Neuronal stem cell (in vitro differentiated cells): ENCODE measurements around the gene BTBD1.

Experiments used
- DNase-seq: peaks from one replicate; pipeline ENCODE4 v3.0.0-alpha.2; 2013; ENCODE audit warnings: low spot score
- H2AFZ ChIP-seq: one replicate; pipeline ENCODE4 v1.6.1; 2013; ENCODE audit warnings: mild to moderate bottlenecking, low read length, inconsistent platforms
- H2AK5ac ChIP-seq: 2 replicates; pipeline ENCODE4 v1.6.1; 2013; ENCODE audit warnings: low read depth, mild to moderate bottlenecking, inconsistent platforms, low read length, moderate library complexity, mixed read lengths
- H2BK120ac ChIP-seq: 2 replicates; pipeline ENCODE4 v1.6.1; 2013; ENCODE audit warnings: low read depth, mild to moderate bottlenecking, inconsistent platforms, low read length, moderate library complexity, mixed read lengths
- H2BK12ac ChIP-seq: one replicate; pipeline ENCODE4 v1.6.1; 2013; ENCODE audit warnings: low read length, inconsistent platforms
- H2BK15ac ChIP-seq: 2 replicates; pipeline ENCODE4 v1.6.1; 2013; ENCODE audit warnings: mild to moderate bottlenecking, low read length, inconsistent platforms, mixed read lengths
- H2BK5ac ChIP-seq: one replicate; pipeline ENCODE4 v1.6.1; 2013; ENCODE audit warnings: inconsistent platforms, mild to moderate bottlenecking, low read length, moderate library complexity
- H3K14ac ChIP-seq: one replicate; pipeline ENCODE4 v1.6.1; 2013; ENCODE audit warnings: low read length, inconsistent platforms
- H3K18ac ChIP-seq: 2 replicates; pipeline ENCODE4 v1.6.1; 2013; ENCODE audit warnings: low read length, inconsistent platforms
- H3K23ac ChIP-seq: 2 replicates; pipeline ENCODE4 v1.6.1; 2013; ENCODE audit warnings: low read depth, mild to moderate bottlenecking, mixed read lengths, low read length, inconsistent platforms; ENCODE audit not compliant: poor library complexity
- H3K27ac ChIP-seq: replicated peaks from 3 replicates; pipeline ENCODE4 v1.5.1; 2013; ENCODE audit warnings: low read length, inconsistent platforms
- H3K27me3 ChIP-seq, 3 experiments: 2 replicates each; pipeline ENCODE4 v1.6.1; 2013; ENCODE audit warnings: low read length in 3 of 3, mild to moderate bottlenecking in 2 of 3, inconsistent platforms in 1 of 3, low read depth in 1 of 3, mixed read lengths in 1 of 3, moderate library complexity in 1 of 3; ENCODE audit not compliant: control insufficient read depth in 3 of 3, insufficient read depth in 3 of 3
- H3K36me3 ChIP-seq, 2 donors: replicated peaks in 1 of 2; 2 replicates each; pipeline ENCODE4 v1.6.1; 2013; ENCODE audit warnings: low read length in 2 of 2; ENCODE audit not compliant: control insufficient read depth in 2 of 2, insufficient read depth in 2 of 2
- H3K4ac ChIP-seq: 2 replicates; pipeline ENCODE4 v1.6.1; 2013; ENCODE audit warnings: inconsistent platforms, mild to moderate bottlenecking, low read length, moderate library complexity
- H3K4me1 ChIP-seq, 2 donors: 1 replicate in 1 of 2; 2 replicates in 1 of 2; pipeline ENCODE4 v1.6.1; 2013; ENCODE audit warnings: low read length in 2 of 2, low read depth in 1 of 2; ENCODE audit not compliant: control insufficient read depth in 2 of 2, insufficient read depth in 1 of 2
- H3K4me2 ChIP-seq: one replicate; pipeline ENCODE4 v1.6.1; 2013; ENCODE audit warnings: mild to moderate bottlenecking, low read length, inconsistent platforms; ENCODE audit not compliant: insufficient read depth, poor library complexity, severe bottlenecking
- H3K4me3 ChIP-seq, 2 donors: 2 replicates each; pipeline ENCODE4 v1.5.1; 2013; ENCODE audit warnings: low read length in 2 of 2, mild to moderate bottlenecking in 2 of 2, inconsistent platforms in 1 of 2, moderate library complexity in 1 of 2
- H3K79me1 ChIP-seq: one replicate; pipeline ENCODE4 v1.6.1; 2013; ENCODE audit warnings: low read depth, mild to moderate bottlenecking, inconsistent platforms, low read length, moderate library complexity
- H3K9ac ChIP-seq: one replicate; pipeline ENCODE4 v1.6.1; 2013; ENCODE audit warnings: mild to moderate bottlenecking, low read depth, low read length, inconsistent platforms; ENCODE audit not compliant: poor library complexity
- H3K9me3 ChIP-seq, 2 donors: replicated peaks in 1 of 2; 2 replicates each; pipeline versions ENCODE3 to v1.6.1; 2013; ENCODE audit warnings: low read length in 2 of 2, mild to moderate bottlenecking in 2 of 2, inconsistent platforms in 1 of 2, low read depth in 1 of 2, mixed read lengths in 1 of 2, moderate library complexity in 1 of 2; ENCODE audit not compliant: control insufficient read depth in 2 of 2, insufficient read depth in 1 of 2
- H4K8ac ChIP-seq: one replicate; pipeline ENCODE4 v1.6.1; 2013; ENCODE audit warnings: low read depth, mild to moderate bottlenecking, inconsistent platforms, low read length, moderate library complexity
- H4K91ac ChIP-seq: one replicate; pipeline ENCODE4 v1.6.1; 2013; ENCODE audit warnings: low read length, low read depth, mild to moderate bottlenecking, inconsistent platforms; ENCODE audit not compliant: poor library complexity
- WGBS, 2 donors: extraction: QIAGEN DNeasy Blood & Tissue Kit; methylation state at CpG; one replicate each; pipeline ENCODE4 v1.1.7; 2013; ENCODE audit warnings: missing lambda C conversion rate in 2 of 2, mixed read lengths in 1 of 2; ENCODE audit not compliant: insufficient read length in 2 of 2, insufficient replicate concordance in 1 of 2; ENCODE audit errors: extremely low coverage in 2 of 2; 5-methylcytosine and 5-hydroxymethylcytosine counted together

Gene BTBD1

DNA sequence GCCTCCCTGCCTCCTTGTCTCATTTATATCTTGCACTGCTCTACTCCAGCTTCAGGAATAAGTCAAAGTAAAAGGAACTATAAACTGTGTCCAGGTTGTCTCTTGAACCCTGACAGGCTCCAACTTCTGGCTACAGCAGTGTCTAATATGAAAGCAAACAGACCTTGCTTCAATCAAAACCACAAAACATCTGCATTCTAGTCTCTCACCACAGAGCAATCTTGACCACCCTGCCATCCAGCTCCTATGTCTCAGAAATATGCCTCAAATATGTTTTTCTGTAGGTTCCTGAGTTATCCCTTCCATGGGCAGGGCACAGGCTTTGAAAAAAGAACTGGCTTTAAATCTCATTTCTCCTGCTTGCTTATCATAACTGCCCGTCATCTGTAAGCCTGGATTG lies 94.1 kb downstream of the BTBD1 start:
- H3K4me1 ChIP-seq, result no peaks in the 10 kb centered on the region
- no CpG with 5 or more reads among the region's 1 CpG for WGBS, 2 donors
- DNase-seq, result no peak

DNA sequence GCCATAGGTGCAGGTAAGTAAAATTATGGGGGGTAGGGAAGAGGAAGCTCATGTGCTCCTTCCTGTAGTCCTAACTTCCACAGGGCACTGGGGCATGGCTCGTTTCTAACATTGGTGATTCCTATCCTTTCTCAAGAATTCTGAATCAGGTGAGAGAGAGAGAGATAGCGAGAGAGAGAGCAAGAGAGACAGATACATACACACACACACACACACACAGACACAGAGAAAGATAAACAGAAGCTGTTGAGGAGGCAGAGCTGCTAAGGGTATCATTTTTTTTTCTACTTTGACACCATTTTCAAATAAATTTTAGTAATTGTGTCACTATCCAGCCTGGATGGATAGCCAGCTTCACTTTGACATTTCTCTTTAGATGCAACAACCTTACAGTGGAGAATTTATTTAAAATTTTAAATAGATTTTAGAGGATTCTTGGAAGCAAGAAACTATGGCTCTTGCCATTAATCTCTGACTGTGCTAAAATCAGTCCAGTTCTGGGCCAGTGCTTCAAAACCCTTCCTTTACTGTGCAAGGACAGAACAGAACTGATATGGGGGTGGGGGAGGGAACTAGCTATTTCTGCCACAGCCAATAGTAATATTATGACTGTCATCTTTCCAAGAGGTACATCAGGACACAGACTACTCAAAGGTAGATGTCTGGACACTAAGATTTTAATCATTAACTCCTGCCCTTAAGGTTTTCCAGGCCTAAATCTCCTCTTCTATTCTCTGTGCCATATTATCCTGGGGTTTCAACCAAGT lies 95.7 kb downstream of the BTBD1 start:
- H3K27ac ChIP-seq, result no peak overlapping the region
- no peaks in the 10 kb centered on the region for H3K36me3 ChIP-seq
- no peak overlapping the region for H3K9ac ChIP-seq
- no peak overlapping the region for H2BK120ac ChIP-seq
- no peak overlapping the region for H3K18ac ChIP-seq
- H3K4me3 ChIP-seq, result no peak overlapping the region
- WGBS, 2 donors, result no CpG with 5 or more reads among the region's 2 CpGs
- no peaks in the 10 kb centered on the region for H3K27me3 ChIP-seq
- no peak overlapping the region for H3K4ac ChIP-seq
- H4K8ac ChIP-seq, result no peak overlapping the region
- DNase-seq, result no peak
- no peak overlapping the region for H3K14ac ChIP-seq
- no peak overlapping the region for H3K23ac ChIP-seq
- H4K91ac ChIP-seq, result no peak overlapping the region
- H2BK5ac ChIP-seq, result no peak overlapping the region
- H2BK12ac ChIP-seq, result no peak overlapping the region
- no peaks in the 10 kb centered on the region for H3K4me1 ChIP-seq
- no peak overlapping the region for H2AFZ ChIP-seq
- H3K4me2 ChIP-seq, result no peak overlapping the region
- no peaks in the 10 kb centered on the region for H3K79me1 ChIP-seq
- no peak overlapping the region for H2BK15ac ChIP-seq
- no peak overlapping the region for H2AK5ac ChIP-seq
- H3K9me3 ChIP-seq, result no peaks in the 10 kb centered on the region

More for the DNA sequence above, 94.1 kb downstream of the BTBD1 start:
- Histone ChIP-seq H3K27ac (no peak overlapping the region), H3K18ac (no peak overlapping the region), H2BK15ac (no peak overlapping the region), H2AK5ac (no peak overlapping the region), H2BK12ac (no peak overlapping the region), H3K36me3 (peaks cover 0 to under 1% of the 10 kb centered on the region in 2 donors), H4K91ac (no peak overlapping the region), H2BK120ac (no peak overlapping the region), H3K23ac (no peak overlapping the region), H3K14ac (no peak overlapping the region), H2BK5ac (no peak overlapping the region), H3K4ac (no peak overlapping the region), H3K4me3 (no peak overlapping the region), H3K9me3 (no peaks in the 10 kb centered on the region), H4K8ac (no peak overlapping the region), H3K4me2 (no peak overlapping the region), H3K79me1 (no peaks in the 10 kb centered on the region), H3K9ac (no peak overlapping the region), H3K27me3 (no peaks in the 10 kb centered on the region), H2AFZ (no peak overlapping the region)

DNA sequence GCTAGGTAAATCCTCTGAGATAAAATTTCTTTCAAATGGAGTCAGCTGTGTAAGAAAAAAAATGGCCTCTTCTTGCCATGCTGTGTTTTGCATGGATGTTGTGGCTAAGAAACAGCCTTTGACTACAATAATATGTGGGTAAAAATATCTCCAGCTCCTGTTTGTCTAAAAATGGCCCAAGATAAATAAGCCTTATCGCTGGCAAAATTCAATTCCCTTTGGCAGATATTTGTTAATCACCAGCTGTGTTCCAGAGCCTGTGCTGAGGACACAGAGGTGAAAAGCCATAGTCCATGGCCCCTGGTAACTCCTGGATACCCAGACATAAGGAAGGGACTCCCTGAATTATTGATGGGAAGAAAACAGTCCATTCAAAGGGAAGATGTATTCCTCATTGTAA lies 96.4 kb downstream of the BTBD1 start:
- no peak for DNase-seq
- H2AK5ac ChIP-seq, result no peak overlapping the region
- no peak overlapping the region for H3K4ac ChIP-seq
- no peak overlapping the region for H2BK120ac ChIP-seq
- H3K27ac ChIP-seq, result no peak overlapping the region
- H3K4me1 ChIP-seq, result no peaks in the 10 kb centered on the region
- no peak overlapping the region for H4K8ac ChIP-seq
- no peak overlapping the region for H3K18ac ChIP-seq
- no peak overlapping the region for H3K4me3 ChIP-seq
- H3K14ac ChIP-seq, result no peak overlapping the region
- H2BK12ac ChIP-seq, result no peak overlapping the region
- no peak overlapping the region for H3K4me2 ChIP-seq
- H3K36me3 ChIP-seq, result no peaks in the 10 kb centered on the region
- no peak overlapping the region for H2BK5ac ChIP-seq
- no peaks in the 10 kb centered on the region for H3K79me1 ChIP-seq
- no peak overlapping the region for H2BK15ac ChIP-seq
- WGBS, 2 donors, result no CpG with 5 or more reads among the region's 1 CpG
- H3K27me3 ChIP-seq, result no peaks in the 10 kb centered on the region
- H4K91ac ChIP-seq, result no peak overlapping the region
- no peak overlapping the region for H2AFZ ChIP-seq
- H3K23ac ChIP-seq, result no peak overlapping the region
- H3K9ac ChIP-seq, result no peak overlapping the region
- no peaks in the 10 kb centered on the region for H3K9me3 ChIP-seq

- H2AK5ac ChIP-seq, result no peak overlapping the region
- no peaks in the 10 kb centered on the region for H3K9me3 ChIP-seq
- H3K4me1 ChIP-seq, result no peaks in the 10 kb centered on the region
- no peak overlapping the region for H3K4me3 ChIP-seq
- no peak overlapping the region for H2BK120ac ChIP-seq
- no peak overlapping the region for H3K4me2 ChIP-seq
- WGBS, 2 donors, result no CpG with 5 or more reads among the region's 3 CpGs
- H3K79me1 ChIP-seq, result no peaks in the 10 kb centered on the region
- no peak overlapping the region for H2BK12ac ChIP-seq
- no peak overlapping the region for H3K18ac ChIP-seq
- DNase-seq, result no peak
- no peak overlapping the region for H2BK5ac ChIP-seq
- H3K36me3 ChIP-seq, result no peaks in the 10 kb centered on the region
- H4K8ac ChIP-seq, result no peak overlapping the region
- H2AFZ ChIP-seq, result no peak overlapping the region
- H3K27me3 ChIP-seq, result no peaks in the 10 kb centered on the region
- no peak overlapping the region for H3K27ac ChIP-seq
- no peak overlapping the region for H4K91ac ChIP-seq
- H3K23ac ChIP-seq, result no peak overlapping the region
- H3K9ac ChIP-seq, result no peak overlapping the region
- H3K4ac ChIP-seq, result no peak overlapping the region
- no peak overlapping the region for H2BK15ac ChIP-seq
- H3K14ac ChIP-seq, result no peak overlapping the region
These were observed 96.9 kb downstream of the BTBD1 start for GRCh38 chr15:82970078-82970686.
